HUES6 (cell line): ENCODE results near the gene BMP2K.

Source experiments
- H3K27ac ChIP-seq: 2 replicates; pipeline ENCODE4 v1.7.0; 2013; ENCODE audit warnings: low read depth, mild to moderate bottlenecking, low read length, inconsistent platforms
- H3K27me3 ChIP-seq: 2 replicates; pipeline ENCODE4 v1.6.1; 2013; ENCODE audit warnings: low read length; ENCODE audit not compliant: control insufficient read depth, insufficient read depth
- H3K36me3 ChIP-seq: 2 replicates; pipeline ENCODE4 v1.6.1; 2013; ENCODE audit warnings: low read length; ENCODE audit not compliant: control insufficient read depth, insufficient read depth
- H3K4me1 ChIP-seq: 2 replicates; pipeline ENCODE4 v1.6.1; 2013; ENCODE audit warnings: low read length; ENCODE audit not compliant: control insufficient read depth, insufficient read depth
- H3K4me3 ChIP-seq: 2 replicates; pipeline ENCODE4 v1.5.1; 2013; ENCODE audit warnings: low read depth, low read length
- H3K9ac ChIP-seq: one replicate; pipeline ENCODE4 v1.6.1; 2013; ENCODE audit warnings: mild to moderate bottlenecking, low read length
- H3K9me3 ChIP-seq: 2 replicates; pipeline ENCODE4 v1.6.1; 2013; ENCODE audit warnings: low read depth, low read length; ENCODE audit not compliant: control insufficient read depth, insufficient read depth

BMP2K gene

GRCh38 chr4:78776079-78776728 is at the start of gene BMP2K:
Gene BMP2K (plus strand): TSS chr4:78776350. CDS start chr4:78776544, 194 bp downstream.
- peak within 1 kb of the TSS; percentile 79 for H3K4me3 ChIP-seq
- H3K4me1 ChIP-seq, result peaks cover 32% of the 10 kb centered on the region
- peak within 1 kb of the TSS; percentile 99 for H3K27ac ChIP-seq
- H3K27me3 ChIP-seq, result no peaks in the 10 kb centered on the region
- H3K36me3 ChIP-seq, result no peaks in the 10 kb centered on the region
- H3K9ac ChIP-seq, result peak within 1 kb of the TSS; percentile 99
- H3K9me3 ChIP-seq, result no peaks in the 10 kb centered on the region

GRCh38 chr4:78726546-78726945 is 49.6 kb upstream of the BMP2K start:
- no peaks in the 10 kb centered on the region for H3K36me3 ChIP-seq
- no peaks in the 10 kb centered on the region for H3K27me3 ChIP-seq
- H3K4me1 ChIP-seq, result peaks cover 25% of the 10 kb centered on the region
- H3K9me3 ChIP-seq, result no peaks in the 10 kb centered on the region
- no peak overlapping the region for H3K27ac ChIP-seq
- no peak overlapping the region for H3K9ac ChIP-seq
- no peak overlapping the region for H3K4me3 ChIP-seq

- Histone ChIP-seq H3K27me3 (no peaks in the 10 kb centered on the region), H3K4me1 (no peaks in the 10 kb centered on the region), H3K9ac (no peak overlapping the region)
Measured at GRCh38 chr4:78732332-78733104, 43.6 kb upstream of the BMP2K start.

GRCh38 chr4:78734441-78735162 is 41.5 kb upstream of the BMP2K start:
- no peaks in the 10 kb centered on the region for H3K4me1 ChIP-seq

More at GRCh38 chr4:78732332-78733104, 43.6 kb upstream of the BMP2K start:
- no peak overlapping the region for H3K27ac ChIP-seq
- H3K36me3 ChIP-seq, result no peaks in the 10 kb centered on the region
- no peaks in the 10 kb centered on the region for H3K9me3 ChIP-seq
- no peak overlapping the region for H3K4me3 ChIP-seq

GRCh38 chr4:78735697-78736096 is 40.5 kb upstream of the BMP2K start:
- Histone ChIP-seq H3K4me1 (no peaks in the 10 kb centered on the region), H3K36me3 (no peaks in the 10 kb centered on the region), H3K9ac (no peak overlapping the region), H3K27ac (no peak overlapping the region), H3K9me3 (no peaks in the 10 kb centered on the region), H3K4me3 (no peak overlapping the region), H3K27me3 (no peaks in the 10 kb centered on the region)

More at GRCh38 chr4:78734441-78735162, 41.5 kb upstream of the BMP2K start:
- Histone ChIP-seq H3K9ac (no peak overlapping the region), H3K4me3 (no peak overlapping the region), H3K36me3 (no peaks in the 10 kb centered on the region), H3K27ac (no peak overlapping the region), H3K27me3 (no peaks in the 10 kb centered on the region), H3K9me3 (no peaks in the 10 kb centered on the region)

GRCh38 chr4:78737035-78737434 is 39.1 kb upstream of the BMP2K start:
- H3K27me3 ChIP-seq, result no peaks in the 10 kb centered on the region
- H3K9me3 ChIP-seq, result no peaks in the 10 kb centered on the region
- no peak overlapping the region for H3K9ac ChIP-seq
- no peak overlapping the region for H3K27ac ChIP-seq
- no peak overlapping the region for H3K4me3 ChIP-seq
- no peaks in the 10 kb centered on the region for H3K36me3 ChIP-seq
- no peaks in the 10 kb centered on the region for H3K4me1 ChIP-seq

GRCh38 chr4:78737973-78738372 is 38.2 kb upstream of the BMP2K start:
- H3K27ac ChIP-seq, result no peak overlapping the region
- H3K36me3 ChIP-seq, result no peaks in the 10 kb centered on the region
- no peaks in the 10 kb centered on the region for H3K4me1 ChIP-seq
- H3K4me3 ChIP-seq, result no peak overlapping the region
- no peak overlapping the region for H3K9ac ChIP-seq
- no peaks in the 10 kb centered on the region for H3K9me3 ChIP-seq
- no peaks in the 10 kb centered on the region for H3K27me3 ChIP-seq

GRCh38 chr4:78742300-78742699 is 33.9 kb upstream of the BMP2K start:
- no peak overlapping the region for H3K27ac ChIP-seq
- H3K27me3 ChIP-seq, result no peaks in the 10 kb centered on the region
- no peak overlapping the region for H3K9ac ChIP-seq
- no peak overlapping the region for H3K4me3 ChIP-seq
- H3K4me1 ChIP-seq, result no peaks in the 10 kb centered on the region
- H3K36me3 ChIP-seq, result no peaks in the 10 kb centered on the region
- no peaks in the 10 kb centered on the region for H3K9me3 ChIP-seq

GRCh38 chr4:78747475-78747922 is 28.7 kb upstream of the BMP2K start:
- no peaks in the 10 kb centered on the region for H3K9me3 ChIP-seq
- no peak overlapping the region for H3K27ac ChIP-seq
- H3K27me3 ChIP-seq, result no peaks in the 10 kb centered on the region
- H3K36me3 ChIP-seq, result no peaks in the 10 kb centered on the region
- no peak overlapping the region for H3K4me3 ChIP-seq
- no peak overlapping the region for H3K9ac ChIP-seq
- H3K4me1 ChIP-seq, result no peaks in the 10 kb centered on the region

GRCh38 chr4:78748381-78748780 is 27.8 kb upstream of the BMP2K start:
- H3K27me3 ChIP-seq, result no peaks in the 10 kb centered on the region
- no peaks in the 10 kb centered on the region for H3K9me3 ChIP-seq
- no peaks in the 10 kb centered on the region for H3K4me1 ChIP-seq
- no peak overlapping the region for H3K4me3 ChIP-seq
- H3K36me3 ChIP-seq, result no peaks in the 10 kb centered on the region
- H3K27ac ChIP-seq, result no peak overlapping the region
- no peak overlapping the region for H3K9ac ChIP-seq
